ENCODE results near the gene ADAM15. TPM values are rescaled to one million over a fixed set of nuclear protein-coding genes. Genes with fewer than 3 reads are reported as not detected.

ADAM15 gene
- total RNA-seq, 1 donor from 2014 or later, result 176 TPM

- DNase-seq (ENCODE audit: low spot score), result no peak
Observed at GRCh38 chr1:155051342-155051776, 243 bp downstream of the ADAM15 start.

- no peak for DNase-seq (ENCODE audit: low spot score)
Observed at GRCh38 chr1:155051777-155052398, 772 bp downstream of the ADAM15 start.

- DNase-seq (ENCODE audit: low spot score), result no peak
Observed at GRCh38 chr1:155052439-155053395, 1.6 kb downstream of the ADAM15 start.

- DNase-seq (ENCODE audit: low spot score), result no peak
Observed at GRCh38 chr1:155053531-155054105, 2.5 kb downstream of the ADAM15 start.

GRCh38 chr1:155057104-155057503, 6.0 kb downstream of the ADAM15 start:
- DNase-seq (ENCODE audit: low spot score), result no peak

- DNase-seq (ENCODE audit: low spot score), result no peak
Observed at GRCh38 chr1:155057788-155058211, 6.7 kb downstream of the ADAM15 start.

- no peak for DNase-seq (ENCODE audit: low spot score)
Observed at GRCh38 chr1:155060736-155061135, 9.6 kb downstream of the ADAM15 start.

- DNase-seq (ENCODE audit: low spot score), result no peak
Observed at GRCh38 chr1:155061381-155062150, 10.4 kb downstream of the ADAM15 start.

- no peak for DNase-seq (ENCODE audit: low spot score)
Observed at GRCh38 chr1:155062151-155062686, 11.1 kb downstream of the ADAM15 start.

- no peak for DNase-seq (ENCODE audit: low spot score)
Observed at GRCh38 chr1:155062702-155063411, 11.7 kb downstream of the ADAM15 start.

- DNase-seq (ENCODE audit: low spot score), result no peak
Observed at GRCh38 chr1:155063550-155064110, 12.5 kb downstream of the ADAM15 start, which contains the start of gene EFNA4. Gene EFNA4, plus strand, starts transcription at chr1:155063740. Its CDS starts 84 bp downstream, at chr1:155063824.

- no peak for DNase-seq (ENCODE audit: low spot score)
Observed at GRCh38 chr1:155064111-155064831, 13.2 kb downstream of the ADAM15 start.

- DNase-seq (ENCODE audit: low spot score), result no peak
Observed at GRCh38 chr1:155064832-155065429, 13.8 kb downstream of the ADAM15 start.

GRCh38 chr1:155066777-155067176, 15.7 kb downstream of the ADAM15 start:
- no peak for DNase-seq (ENCODE audit: low spot score)

- no peak for DNase-seq (ENCODE audit: low spot score)
Observed at GRCh38 chr1:155068599-155068998, 17.5 kb downstream of the ADAM15 start.

GRCh38 chr1:155069551-155070157, 18.5 kb downstream of the ADAM15 start:
- no peak for DNase-seq (ENCODE audit: low spot score)

- DNase-seq (ENCODE audit: low spot score), result no peak
Observed at GRCh38 chr1:155070158-155070621, 19.1 kb downstream of the ADAM15 start.

Data from mesenteric fat pad (tissue), 1 donor.